LNCAP (cell line): ENCODE measurements around the gene C1QL2.

ENCODE experiments used
- TF ChIP-seq, protein P1 (sequence below): fragments of 450-650 bp; IDR thresholded peaks from 2 replicates; pipeline ENCODE4 v1.5.1; 2017; ENCODE audit warnings: mild to moderate bottlenecking

Gene C1QL2

DNA sequence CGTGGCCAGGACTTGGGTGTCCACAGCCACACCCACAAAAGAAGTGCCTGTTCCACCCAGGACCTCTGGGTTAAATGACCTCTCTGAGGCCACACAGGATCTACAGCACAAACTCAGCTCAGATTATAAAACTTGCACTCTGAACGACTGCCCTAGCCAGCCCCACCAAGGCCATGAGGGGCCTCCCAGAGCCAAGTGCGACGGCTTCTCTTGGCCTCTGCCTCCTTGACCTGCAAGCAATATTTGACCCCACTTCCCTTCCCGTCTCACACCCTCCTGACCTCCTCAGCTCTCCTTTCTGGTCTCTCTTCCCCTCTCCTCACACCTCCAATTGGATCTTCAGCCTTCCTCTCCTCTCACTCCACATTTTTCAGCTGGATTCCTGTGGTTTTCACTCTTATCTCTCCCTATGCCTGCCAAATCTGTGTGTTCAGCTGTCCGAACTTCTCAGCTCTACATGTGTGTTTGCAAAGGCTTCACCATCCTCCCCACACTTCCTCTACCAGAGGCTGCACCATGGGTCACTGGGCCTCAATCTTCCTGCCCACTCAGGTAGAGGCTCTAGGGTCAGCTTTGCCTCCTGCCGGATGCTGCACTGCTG lies 39.8 kb upstream of the C1QL2 start:
- TF ChIP-seq, protein P1, sequence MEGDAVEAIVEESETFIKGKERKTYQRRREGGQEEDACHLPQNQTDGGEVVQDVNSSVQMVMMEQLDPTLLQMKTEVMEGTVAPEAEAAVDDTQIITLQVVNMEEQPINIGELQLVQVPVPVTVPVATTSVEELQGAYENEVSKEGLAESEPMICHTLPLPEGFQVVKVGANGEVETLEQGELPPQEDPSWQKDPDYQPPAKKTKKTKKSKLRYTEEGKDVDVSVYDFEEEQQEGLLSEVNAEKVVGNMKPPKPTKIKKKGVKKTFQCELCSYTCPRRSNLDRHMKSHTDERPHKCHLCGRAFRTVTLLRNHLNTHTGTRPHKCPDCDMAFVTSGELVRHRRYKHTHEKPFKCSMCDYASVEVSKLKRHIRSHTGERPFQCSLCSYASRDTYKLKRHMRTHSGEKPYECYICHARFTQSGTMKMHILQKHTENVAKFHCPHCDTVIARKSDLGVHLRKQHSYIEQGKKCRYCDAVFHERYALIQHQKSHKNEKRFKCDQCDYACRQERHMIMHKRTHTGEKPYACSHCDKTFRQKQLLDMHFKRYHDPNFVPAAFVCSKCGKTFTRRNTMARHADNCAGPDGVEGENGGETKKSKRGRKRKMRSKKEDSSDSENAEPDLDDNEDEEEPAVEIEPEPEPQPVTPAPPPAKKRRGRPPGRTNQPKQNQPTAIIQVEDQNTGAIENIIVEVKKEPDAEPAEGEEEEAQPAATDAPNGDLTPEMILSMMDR = no peak

DNA sequence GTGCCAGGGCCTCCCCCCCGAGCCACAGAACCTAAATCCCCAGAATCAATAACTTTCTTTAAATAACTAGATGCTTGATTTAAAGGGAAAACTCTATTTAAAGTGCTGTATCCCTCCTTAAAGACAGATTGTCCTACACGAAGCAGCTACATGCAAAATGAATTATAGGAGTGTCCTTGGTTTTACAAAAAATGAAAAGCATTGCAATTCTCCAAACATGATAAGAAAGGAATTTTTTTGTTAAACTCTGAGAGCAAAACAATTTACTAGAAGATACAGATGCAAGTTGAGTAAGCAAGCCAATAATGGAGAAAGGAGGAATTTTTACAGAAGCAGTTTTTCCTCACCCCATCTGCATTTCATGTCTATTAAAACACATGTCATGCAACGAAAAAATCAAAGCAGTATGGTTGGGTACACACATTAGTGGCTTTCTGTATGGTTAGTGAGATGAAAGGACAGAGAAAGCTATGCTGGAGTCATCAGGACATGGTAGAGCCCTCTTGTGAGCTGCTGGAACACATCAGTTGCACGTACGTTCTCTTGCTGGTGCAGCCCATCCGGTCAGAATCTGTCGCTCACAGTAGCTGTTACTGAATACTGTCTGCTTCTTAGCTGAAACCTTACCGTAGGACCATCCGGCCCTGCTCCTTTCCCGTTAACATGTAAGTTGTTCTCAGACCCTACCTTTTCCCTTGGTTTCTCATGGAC lies 39.1 kb upstream of the C1QL2 start:
- TF ChIP-seq, protein P1 = no peak

DNA sequence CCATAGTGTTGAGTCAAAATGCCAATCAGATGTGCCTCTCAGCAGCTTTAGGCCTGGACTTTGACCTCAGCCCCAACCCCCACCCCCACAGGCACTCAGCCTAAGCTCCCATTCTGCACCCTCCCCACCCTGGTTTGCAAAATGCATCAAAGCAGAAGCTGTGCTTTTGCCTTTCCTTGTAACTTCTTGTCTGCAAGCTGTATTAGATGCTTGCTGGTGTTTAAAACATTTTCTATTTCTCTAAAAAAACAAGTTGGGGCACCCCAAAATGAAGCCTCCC lies 38.5 kb upstream of the C1QL2 start:
- TF ChIP-seq, protein P1 = no peak

DNA sequence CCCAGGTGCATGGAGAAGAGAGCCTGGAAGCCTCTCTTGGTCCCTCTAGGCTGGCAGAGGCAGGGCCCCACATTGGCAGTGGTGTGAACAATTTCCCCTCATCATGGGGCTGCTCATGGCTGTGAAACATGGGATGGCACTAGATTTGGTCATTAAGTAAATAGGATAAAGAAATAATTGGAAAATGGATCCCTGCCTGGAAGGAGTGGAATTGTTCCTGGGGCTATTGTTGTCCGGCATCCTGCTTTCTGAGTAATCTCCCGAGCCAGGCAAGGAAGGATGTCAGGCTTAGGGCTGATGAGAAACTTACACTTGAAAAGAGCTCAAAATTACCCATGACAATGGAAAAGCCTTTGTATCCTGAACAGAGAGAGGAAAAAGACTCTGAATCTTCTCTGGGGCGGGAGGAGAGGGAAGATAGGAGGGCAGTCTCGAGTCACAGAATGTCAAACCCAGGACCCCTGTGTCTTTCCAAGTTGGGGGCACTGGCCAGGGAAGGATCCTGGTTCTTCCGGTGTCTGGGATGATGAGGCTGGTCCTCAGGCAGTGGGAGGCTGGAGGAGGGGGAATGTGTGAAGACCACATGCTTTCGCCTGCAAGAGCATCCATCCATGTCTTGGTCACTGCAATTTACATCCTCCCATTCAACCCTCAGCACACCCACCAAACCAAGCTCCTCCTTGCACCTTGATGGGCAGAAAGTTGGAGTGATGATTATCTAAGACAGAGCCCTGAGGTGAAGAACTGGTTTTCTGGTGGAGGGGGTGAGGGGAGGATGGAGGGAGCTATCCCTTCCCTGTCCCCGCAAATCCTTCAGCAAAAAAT lies 38.0 kb upstream of the C1QL2 start:
- TF ChIP-seq, protein P1 = no peak

DNA sequence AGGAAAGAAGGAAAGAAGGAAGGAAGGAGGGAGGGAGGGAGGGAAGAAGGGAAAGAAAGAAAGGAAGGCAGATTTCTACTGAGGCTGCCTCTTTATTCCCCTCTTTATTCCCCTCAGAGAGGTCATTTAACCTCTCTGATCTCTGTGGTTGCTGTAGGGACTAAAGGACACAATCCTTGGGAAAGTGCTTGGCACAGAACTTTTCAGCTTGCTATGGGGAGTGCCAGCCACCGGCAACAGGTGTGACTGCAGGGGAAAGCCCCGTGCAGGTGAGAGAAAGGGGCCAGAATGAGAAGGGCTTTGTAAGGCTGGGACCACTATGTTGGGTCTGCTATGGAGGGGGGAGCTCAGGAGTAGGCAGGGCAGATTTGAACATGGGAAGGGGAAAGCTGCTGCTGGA lies 37.3 kb upstream of the C1QL2 start:
- TF ChIP-seq, protein P1 = no peak

DNA sequence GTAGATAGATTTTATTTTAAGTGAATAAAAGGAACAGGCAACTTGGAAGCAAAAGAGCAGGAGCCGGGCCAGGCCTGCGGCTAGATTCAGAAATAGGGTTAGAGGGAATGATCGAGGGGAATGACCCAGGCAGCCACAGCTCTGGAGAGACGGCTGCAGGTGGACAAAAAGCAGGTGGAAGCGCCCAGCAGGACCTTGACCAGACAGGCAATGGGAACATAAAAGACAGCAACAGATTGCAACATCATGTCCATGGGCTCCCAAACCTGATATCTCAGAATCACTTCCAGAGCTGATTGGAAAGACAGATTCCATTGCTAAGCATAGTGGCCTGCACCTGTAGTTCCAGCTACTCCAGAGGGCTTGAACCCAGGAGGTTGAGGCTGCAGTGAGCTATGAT lies 36.5 kb upstream of the C1QL2 start:
- TF ChIP-seq, protein P1 = no peak

DNA sequence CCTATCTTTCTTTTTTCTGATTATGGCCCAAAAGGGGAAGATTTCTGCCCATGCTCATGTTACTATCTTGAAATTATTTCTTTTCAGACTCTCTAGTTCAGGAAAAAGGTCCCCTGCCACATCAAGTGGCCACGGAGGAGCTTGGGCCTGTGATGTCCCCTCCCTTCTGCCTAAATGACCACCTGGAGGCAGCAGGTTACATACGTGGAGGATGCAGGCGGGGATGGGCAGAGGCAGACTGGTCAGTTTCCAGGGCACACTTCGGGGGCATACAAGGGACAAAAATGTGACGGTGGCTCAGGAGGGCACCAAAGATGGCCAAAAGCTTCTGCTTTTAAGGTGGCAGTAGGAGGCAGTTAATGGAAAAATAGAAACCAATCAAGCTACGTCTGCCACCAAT lies 34.3 kb upstream of the C1QL2 start:
- TF ChIP-seq, protein P1 = no peak
